M059J (cell line): ENCODE measurements around the gene MT1B. TPM values are rescaled to one million over a fixed set of nuclear protein-coding genes. Genes with fewer than 3 reads are reported as not detected.
"Not testable (repeated sequence)": the region's sequence is repeated elsewhere in the genome, so short reads cannot be mapped to it uniquely, and the experiment has no call there.

ENCODE experiments used
- DNase-seq: peaks from one replicate; pipeline ENCODE4 v3.0.0-alpha.2; 2012; ENCODE audit warnings: low read depth
- total RNA-seq: library from RNA; depleted of rRNA; stranded (reverse); fragments of >200 nt; shearing (Covaris generic); gene quantifications from 2 replicates; pipeline ENCODE4 v1.2.3, GENCODE V29; 2014

MT1B gene
- total RNA-seq, 1 experiment from 2014 or later, result not detected

DNA sequence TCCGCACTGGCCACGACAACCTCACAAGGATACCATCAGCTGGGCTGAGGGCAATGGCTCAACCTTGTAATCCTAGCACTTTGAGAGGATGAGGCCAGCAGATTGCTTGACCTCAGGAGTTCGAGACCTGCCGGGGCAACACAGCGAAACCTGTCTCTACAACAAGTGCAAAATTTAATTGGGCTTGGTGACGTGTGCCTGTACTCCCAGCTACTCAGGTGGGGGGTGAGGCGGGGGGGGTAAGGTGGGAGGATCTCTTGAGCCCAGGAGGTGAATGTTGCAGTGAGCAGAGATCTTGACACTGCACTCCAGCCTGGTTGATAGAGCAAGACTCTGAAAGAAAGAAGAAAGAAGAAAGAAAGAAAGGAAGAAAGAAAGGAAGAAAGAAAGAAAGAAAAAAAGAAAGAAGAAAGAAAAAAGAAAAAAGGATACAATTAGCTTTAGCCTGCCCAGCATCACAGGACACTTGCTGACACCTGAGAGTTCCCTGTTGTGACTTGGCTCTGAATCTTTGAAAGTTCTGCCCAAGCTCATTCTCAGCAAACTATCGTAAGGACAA, 31.3 kb upstream of the MT1B start:
- no peak for DNase-seq

DNA sequence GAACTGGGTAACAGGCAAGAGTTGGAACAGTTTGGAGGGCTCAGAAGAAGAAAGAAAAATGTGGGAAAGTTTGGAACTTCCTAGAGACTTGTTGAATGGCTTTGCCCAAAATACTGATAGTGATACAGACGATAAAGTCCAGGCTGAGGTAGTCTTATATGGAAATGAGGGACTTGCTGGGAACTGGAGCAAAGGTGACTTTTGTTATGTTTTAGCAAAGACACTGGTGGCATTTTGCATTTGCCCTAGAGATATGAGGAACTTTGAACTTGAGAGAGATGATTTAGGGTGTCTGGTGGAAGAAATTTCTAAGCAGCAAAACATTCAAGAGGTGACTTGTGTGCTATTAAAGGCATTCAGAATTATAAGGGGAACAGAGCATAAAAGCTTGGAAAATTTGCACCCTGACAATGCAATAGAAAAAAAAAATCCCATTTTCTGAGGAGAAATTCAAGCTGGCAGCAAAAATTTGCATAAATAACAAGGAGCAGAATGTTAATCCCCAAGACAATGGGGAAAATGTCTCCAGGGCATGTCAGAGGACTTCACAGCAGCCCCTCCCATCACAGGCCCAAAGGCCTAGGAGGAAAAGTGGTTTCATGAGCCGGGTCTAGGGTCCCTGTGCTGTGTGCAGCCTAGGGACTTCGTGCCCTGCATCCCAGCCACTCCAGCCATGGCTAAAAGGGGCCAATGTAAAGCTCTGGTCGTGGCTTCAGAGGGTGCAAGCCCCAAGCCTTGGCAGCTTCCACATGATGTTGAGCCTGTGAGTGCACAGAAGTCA, 29.8 kb upstream of the MT1B start:
- DNase-seq, result peak; percentile 24

DNA sequence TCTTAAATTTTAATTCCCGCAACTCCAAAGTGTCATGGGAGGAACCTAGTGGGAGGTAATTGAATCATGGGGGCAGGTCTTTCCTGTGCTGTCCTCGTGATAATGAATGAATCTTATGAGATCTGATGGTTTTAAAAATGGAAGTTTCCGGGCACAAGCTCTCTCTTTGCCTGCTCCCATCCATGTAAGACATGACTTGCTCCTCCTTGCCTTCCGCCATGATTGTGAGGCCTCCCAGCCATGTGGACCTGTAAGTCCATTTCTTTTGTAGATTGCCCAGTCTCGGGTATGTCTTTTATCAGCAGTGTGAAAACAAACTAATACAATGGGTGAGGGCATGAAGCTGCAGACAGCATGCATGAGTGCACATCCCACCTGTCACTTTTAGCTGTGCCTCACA, 28.5 kb upstream of the MT1B start:
- DNase-seq, result not testable (repeated sequence)

DNA sequence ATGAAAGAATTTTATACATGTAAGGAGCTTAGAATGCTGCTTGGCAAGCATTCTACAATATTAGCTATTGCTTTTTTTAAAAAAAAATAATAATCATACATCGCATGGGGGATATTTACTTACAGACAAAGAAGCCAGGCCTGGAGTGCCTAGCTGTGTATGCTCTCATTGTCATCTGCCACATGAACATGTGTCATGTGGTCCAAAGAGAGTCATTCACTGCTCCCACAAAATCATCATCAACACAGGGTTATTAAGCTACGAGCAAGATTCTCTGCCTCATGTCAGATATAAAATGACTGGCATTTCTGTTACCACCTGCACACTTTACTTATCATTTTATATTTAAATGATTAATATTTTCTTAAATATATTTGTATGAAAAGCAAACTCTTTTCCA, 28.0 kb upstream of the MT1B start:
- no peak for DNase-seq

DNA sequence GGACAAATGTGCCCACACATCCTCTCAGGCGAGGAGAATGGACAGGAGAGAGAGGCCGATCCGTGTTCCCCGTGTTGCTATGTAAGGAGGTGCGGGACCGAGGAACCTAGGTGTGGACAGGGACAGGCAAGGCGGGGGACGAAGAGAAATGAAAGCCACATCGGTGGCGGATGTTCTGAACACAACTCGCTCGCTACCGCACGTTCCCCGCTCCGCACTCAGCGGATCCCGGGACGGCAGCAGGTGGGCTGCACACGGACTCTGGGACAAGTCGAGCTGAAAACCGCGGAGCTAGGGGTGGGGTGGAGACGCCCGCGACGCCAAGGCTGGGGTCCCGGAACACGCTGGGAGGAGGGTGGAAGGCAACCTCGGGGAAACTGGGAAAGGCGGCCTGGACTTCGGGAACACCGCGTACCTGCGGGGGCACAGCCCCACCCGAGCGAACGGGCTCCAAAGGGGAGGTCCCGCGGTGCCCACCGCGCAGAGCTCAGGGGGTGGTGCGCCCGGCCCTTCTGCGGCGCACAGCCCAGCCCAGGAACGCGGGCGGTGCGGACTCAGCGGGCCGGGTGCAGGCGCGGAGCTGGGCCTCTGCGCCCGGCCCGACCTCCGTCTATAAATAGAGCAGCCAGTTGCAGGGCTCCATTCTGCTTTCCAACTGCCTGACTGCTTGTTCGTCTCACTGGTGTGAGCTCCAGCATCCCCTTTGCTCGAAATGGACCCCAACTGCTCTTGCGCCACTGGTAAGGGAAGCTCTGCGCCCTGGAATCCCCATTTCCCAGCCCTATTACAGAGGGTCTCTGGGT, 26.3 kb upstream of the MT1B start, which contains the start of gene MT1E:
TSS of gene MT1E (plus strand) at position 642 of the 803 bp plus-strand sequence. CDS start at position 713, 71 bp downstream.
- peak; percentile 62 for DNase-seq

DNA sequence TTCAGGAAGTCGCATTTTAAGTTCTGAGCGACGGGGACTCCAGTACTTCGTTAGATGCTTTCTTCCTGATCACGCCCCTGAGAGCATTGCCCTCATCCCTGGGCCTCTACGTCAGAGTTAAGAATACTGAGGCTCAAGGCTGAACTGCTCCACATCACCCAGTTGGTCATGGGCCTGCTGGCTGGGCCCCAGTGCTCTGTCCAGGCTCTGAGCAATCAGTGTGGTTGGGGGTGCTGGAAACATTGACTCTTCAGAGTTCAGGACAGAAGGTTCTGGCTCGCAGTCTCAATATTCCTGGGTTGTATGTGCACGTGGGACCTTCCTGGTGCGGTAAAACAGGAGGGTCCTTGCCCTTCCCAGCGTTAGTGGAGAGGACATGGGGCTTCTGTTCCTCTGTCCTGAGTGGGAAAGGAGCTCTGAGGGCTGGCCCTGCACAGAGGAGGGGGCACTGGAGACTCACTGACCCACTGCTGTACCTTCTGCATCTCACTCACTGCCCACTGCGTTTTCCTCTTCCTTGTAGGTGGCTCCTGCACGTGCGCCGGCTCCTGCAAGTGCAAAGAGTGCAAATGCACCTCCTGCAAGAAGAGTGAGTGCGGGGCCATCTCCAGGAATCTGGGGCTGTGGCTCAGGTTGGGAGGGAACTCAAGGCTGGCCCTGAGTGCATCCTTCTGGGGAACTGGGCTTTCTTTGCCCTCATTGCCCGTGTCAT, 25.6 kb upstream of the MT1B start:
- DNase-seq, result peak; percentile 63

DNA sequence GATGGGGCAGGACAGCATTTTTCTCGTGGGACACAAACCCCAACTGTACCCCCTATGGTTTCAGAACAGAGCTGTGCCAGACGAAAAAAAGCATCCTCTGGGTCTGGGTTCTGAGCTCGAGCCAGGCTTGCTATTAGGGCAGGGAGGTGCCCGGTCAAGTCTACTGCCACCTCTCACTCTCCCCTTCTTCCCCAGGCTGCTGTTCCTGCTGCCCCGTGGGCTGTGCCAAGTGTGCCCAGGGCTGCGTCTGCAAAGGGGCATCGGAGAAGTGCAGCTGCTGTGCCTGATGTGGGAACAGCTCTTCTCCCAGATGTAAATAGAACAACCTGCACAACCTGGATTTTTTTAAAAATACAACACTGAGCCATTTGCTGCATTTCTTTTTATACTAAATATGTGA, 25.0 kb upstream of the MT1B start:
- DNase-seq, result no peak

DNA sequence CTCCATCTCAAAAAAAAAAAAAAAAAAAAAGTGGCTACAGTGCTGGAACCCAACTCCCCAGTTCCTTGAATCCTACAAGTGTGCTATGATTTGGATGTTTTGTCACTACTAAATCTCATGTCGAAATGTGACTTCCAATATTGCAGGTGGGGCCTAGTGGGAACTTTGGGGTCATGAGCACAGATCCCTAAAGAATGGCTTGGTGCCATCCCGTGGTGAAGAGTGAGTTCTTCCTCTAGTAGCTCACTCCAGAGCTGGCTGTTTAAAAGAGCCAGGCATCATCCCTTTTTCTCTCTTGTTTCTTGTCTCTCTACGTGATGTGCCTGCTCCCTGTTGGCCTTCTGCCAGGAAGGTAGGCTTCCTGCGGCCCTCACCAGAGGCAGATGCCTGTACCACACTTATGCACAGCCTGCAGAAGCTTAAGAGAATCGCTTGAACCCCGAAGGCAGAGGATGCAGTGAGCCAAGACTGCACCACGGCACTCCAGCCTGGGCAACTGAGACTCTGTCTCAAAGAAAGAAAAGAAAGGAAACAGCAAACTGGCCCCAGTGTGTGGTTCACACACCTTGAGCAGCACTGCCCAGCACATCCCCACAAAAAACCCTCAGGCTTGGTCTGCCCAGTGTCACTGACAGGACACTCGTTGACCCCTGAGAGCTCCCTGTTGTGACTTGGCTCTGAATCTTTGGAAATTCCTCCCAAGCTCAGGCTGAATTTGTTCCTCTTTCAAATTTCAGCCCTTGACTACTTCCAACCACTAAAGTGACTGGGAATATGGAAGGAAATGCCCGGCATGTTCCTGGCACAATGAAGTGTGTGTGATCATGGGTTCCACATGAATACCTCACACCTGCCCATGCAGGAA, 23.0 kb upstream of the MT1B start:
- peak; percentile 48 for DNase-seq

DNA sequence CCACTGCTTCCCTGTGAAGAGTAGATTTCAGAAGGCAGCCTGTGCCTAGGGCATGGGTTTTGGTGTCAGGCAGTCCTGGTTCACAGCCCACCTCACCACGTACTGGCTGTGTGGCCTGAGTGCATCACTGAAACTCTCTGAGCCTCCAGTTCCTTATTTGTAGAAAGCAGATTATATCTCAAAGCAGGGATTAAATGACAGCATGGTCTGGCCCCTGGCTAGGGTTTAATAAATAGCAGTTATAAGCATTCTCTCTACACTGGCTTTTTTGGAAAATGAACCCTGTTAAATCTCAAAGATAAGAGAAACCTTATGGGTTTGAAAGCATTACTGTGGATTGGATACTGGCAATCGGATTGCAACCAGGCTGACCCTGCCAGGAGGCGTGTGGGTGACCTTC, 22.2 kb upstream of the MT1B start:
- no peak for DNase-seq

DNA sequence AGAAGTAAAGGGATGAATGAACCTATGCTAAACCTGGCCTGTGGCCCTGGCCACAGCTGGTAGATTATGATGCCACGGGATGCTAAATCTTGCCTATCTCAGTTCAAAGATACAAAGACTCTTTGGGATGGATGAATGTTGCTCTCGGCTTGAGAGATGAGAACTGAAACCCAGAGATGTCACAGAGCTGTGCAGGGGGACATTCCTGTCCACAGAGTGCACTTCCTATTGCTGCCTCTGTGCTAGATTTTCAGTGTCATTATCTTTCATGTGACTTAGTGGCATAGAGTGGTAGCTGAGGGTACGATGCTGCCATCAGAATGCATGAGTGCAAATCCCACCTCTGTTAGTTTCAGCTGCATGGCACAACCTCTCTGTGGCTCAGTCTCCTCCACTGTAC, 21.6 kb upstream of the MT1B start:
- DNase-seq, result no peak

DNA sequence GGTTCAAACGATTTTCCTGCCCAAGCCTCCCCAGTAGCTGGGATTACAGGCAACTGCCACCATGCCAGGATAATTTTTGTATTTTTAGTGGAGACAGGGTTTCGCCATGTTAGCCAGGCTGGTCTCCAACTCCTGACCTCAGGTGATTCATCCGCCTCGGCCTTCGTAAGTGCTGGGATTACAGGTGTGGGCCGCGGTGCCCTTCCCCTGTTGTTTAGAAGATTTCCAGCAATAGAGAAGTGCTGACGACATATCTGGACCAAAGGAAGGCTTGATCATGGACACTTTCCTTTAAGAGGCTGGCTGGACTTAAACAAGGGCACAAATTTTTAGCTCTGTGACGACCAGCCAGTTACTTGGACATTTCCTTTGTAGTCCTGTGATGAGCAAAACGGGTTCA, 20.5 kb upstream of the MT1B start:
- no peak for DNase-seq

DNA sequence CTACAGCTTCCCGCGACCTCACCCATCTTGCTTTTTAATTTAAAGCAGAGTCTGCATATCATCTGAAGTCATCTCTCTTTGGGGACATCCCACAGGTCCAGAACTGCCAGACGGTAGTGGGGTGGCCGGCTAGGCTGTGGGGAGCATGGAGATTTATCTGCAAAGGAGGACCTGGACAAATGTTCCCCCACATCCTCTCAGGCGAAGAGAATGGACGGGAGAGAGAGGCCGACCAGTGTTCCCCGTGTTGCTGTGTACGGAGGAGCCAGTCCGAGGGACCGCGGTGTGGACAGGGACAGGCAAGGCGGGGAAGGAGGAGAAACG, 19.9 kb upstream of the MT1B start:
- no peak for DNase-seq

DNA sequence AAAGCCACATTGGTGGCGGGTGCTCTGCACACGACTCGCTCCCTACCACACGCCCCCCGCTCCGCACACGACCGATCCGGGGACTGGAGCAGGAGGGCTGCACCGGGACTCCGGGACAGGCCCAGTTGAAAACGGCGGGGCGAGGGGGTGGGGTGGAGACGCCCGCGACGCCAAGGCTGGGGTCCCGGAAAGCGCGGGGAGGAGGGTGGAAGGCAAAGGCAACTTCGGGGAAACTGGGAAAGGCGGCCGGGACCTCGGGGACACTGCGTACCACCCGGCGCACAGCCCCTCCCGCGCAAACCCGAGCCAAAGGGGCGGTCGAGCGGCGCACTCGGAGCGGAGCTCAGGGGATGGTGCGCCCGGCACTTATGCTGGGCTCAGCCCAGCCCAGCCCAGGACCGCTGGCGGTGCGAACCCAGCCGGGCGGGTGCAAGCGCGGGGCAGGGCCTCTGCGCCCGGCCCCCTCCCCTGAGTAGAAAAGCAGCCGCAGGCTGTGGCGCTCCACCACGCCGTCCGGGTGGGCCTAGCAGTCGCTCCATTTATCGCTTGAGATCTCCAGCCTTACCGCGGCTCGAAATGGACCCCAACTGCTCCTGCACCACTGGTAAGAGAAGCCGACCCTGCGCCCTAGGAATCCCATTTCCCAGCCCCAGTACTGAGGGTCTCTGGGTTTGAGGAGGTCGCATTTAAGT, 19.4 kb upstream of the MT1B start, which contains the start of gene MT1M:
TSS of gene MT1M (plus strand) at position 504 of the 692 bp plus-strand sequence. CDS start at position 577, 73 bp downstream.
- peak; percentile 28 for DNase-seq

DNA sequence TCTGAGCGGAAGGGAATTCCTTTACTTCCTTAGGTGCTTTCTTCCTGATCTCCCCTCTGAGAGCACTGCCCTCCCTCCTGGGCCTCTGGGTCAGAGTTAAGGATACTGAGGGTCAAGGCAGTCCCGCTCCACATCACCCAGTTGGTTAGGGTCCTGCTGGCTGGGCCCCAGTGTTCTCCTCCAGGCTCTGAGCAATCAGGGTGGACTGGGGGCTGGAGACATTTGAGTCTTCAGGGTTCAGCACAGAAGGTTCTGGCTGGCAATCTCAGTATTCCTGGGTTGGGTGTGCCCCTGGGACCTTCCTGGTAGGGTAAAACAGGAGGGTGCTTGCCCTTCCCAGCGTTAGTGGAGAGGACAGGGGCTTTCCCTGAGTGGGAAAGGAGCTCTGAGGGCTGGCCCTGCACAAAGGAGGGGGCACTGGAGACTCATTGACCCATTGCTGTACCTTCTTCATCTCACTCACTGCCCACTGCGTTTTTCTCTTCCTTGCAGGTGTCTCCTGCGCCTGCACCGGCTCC, 18.8 kb upstream of the MT1B start:
- no peak for DNase-seq

DNA sequence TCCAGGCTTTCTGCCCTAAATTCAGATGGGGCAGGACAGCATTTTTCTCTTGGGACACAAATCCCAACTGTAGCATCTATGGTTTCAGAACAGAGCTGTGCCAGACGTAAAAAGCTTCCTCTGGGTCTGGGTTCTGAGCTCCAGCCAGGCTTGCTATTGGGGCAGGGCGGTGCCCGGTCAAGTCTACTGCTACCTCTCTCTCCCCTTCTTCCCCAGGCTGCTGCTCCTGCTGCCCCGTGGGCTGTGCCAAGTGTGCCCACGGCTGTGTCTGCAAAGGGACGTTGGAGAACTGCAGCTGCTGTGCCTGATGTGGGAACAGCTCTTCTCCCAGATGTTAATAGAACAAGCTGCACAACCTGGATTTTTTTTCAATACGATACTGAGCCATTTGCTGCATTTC, 18.2 kb upstream of the MT1B start:
- DNase-seq, result no peak

DNA sequence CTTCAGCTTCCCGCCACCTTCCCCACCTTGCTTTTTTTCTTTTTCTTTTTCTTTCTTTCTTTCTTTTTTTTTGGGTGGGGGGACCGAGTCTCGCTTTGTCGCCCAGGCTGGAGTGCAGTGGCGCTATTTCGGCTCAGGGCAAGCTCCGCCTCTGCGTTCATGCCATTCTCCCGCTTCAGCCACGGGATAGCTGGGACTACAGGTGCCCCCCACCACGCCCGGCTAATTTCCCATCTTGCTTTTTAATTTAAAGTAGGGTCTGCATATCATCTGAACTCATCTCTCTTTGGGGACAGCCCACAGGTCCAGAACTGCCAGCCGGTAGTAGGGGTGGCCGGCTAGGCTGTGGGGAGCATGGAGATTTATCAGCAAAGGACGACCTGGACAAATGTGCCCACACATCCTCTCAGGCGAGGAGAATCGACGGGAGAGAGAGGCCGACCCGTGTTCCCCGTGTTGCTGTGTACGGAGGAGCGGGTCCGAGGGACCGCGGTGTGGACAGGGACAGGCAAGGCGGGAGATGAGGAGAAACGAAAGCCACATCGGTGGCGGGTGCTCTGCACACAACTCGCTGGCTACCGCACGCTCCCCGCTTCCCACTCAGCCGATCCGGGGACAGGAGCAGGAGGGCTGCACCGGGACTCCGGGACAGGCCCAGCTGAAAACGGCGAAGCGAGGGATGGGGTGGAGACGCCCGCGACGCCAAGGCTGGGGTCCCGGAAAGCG, 16.8 kb upstream of the MT1B start:
- no peak for DNase-seq

DNA sequence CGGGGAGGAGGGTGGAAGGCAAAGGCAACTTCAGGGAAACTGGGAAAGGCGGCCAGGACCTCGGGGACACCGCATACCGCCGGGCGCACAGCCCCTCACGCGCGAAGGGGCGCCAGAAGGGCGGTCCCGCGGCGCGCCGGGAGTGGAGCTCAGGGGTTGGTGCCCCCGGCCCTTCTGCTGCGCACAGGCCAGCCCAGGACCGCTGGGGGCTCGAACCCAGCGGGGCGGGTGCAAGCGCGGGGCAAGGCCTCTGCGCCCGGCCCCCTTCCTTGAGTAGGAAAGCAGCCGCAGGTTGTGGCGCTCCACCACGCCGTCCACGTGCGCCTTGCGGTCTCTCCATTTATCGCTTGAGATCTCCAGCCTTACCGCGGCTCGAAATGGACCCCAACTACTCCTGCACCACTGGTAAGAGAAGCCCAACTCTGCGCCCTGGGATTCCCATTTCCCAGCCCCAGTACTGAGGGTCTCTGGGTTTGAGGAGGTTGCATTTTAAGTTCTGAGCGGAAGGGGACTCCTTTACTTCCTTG, 16.2 kb upstream of the MT1B start:
- no peak for DNase-seq

DNA sequence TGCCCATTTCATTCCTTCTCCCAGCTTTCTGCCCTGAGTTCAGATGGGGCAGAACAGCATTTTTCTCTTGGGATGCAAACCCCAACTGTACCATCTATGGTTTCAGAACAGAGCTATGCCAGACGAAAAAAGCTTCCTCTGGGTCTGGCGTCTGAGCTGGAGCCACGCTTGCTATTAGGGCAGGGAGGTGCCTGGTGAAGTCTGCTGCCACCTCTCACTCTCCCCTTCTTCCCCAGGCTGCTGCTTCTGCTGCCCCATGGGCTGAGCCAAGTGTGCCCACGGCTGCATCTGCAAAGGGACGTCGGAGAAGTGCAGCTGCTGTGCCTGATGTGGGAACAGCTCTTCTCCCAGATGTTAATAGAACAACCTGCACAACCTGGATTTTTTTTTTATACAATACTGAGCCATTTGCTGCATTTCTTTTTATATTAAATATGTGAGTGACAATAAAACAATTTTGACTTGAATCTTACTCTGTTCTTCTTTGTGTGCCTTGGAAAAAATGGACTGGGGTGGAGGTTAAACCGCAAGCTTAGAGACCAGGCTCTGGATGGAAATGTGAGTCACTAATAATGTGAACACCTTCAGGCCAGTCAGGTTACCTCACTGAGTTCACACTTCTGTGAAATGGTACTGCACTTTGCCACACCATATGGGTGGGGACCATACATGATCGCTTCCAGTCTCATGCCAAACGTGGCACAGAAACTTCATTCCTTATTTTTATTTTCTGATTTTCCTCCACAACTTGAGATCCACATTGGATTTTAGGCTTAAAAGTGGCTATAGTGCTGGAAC, 14.9 kb upstream of the MT1B start:
- DNase-seq, result peak; percentile 34
